ENCODE measurements around the gene TRDN.
"Not testable (repeated sequence)": the region's sequence is repeated elsewhere in the genome, so short reads cannot be mapped to it uniquely, and the experiment has no call there.

TRDN gene

DNA sequence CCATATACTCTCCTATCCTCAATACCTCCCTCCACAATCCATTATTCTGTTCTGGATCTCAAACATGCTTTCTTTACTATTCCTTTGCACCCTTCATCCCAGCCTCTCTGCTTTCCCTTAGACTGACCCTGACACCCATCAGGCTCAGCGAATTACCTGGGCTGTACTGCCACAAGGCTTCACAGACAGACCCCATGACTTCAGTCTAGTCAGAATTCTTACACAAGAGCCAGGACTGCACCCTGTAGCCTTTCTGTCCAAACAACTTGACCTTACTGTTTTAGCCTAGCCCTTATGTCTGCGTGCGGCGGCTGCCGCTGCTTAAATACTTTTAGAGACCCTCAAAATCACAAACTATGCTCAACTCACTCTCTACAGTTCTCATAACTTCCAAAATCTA is 76.9 kb downstream of the TRDN start:
- DNase-seq: not testable (repeated sequence)

DNA sequence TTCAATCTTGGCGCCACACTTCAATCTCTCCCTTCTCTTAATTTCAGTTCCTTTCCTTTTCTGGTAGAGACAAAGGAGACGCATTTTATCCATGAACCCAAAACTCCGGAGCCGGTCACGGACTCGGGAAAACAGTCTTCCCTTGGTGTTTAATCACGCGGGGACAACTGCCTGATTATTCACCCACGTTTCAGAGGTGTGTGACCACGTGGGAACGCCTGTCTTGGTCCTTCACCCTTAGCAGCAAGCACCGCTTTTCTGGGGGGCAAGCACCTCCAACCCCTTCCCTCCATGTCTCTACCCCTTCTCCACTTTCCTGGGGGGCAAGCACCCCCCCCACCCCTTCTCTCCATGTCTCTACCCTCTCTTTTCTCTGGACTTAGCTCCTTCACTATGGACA is 79.3 kb downstream of the TRDN start:
- not testable (repeated sequence) for DNase-seq

DNA sequence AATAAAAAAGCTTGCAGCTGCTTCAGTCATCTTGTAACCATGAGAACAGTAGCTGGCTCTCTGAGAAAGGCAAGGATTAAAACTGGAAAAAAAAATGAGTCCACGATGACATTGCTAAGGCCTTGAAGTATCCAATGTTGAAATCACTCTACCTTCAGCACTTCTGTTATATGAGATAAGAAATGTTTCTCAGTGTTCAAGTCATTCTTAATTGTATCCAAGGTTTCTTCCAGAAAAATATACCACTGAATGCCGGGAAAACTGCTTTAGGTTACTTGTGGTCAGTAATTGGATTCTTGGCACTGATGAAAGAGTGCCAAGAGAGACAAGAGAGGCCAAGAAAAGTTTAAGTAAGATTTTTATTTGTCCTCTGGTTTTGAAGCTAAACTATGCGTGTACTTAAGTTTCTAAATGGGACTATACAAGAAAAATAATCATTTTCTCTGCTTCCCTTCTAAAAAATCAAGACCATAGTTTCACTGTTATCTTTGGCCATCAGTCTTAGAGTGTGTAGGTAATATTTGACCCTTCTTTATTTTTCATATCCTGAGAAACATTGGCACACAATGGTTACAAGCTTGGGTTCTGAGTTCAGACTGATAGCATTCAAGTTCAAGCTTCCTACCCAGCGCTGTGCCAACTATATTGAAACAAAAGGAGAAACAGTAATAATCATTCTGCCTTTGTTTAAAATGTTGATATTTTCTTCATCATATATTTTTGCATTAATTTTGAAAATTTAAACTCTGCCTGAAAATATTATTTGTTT is 84.6 kb downstream of the TRDN start:
- DNase-seq: no peak

DNA sequence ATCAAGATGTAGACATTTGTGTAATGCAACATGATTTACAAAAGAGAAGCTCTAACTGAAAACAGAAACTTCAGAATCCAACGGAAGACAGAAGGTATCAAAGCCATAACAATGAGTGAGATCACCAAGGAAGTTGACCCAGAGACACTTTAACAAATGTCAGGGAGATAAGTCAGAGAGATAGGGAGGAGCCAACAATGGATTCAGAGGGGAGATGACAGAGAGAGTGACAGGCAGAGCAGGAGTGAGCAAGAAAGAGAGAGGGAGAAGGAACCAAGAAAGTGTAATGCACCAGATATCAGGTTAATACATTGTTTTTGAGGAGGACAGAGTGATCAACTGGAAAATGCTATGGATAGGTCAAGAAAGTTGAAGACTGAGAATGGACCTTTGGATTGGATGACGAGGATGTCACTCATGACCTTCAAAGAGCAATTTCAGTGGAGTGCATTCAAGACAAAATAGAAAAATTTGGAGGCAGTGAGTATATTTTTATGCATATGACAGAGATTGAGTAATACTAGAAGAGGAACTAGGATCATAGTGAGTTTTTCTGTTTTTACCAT is 86.6 kb downstream of the TRDN start:
- DNase-seq: no peak

DNA sequence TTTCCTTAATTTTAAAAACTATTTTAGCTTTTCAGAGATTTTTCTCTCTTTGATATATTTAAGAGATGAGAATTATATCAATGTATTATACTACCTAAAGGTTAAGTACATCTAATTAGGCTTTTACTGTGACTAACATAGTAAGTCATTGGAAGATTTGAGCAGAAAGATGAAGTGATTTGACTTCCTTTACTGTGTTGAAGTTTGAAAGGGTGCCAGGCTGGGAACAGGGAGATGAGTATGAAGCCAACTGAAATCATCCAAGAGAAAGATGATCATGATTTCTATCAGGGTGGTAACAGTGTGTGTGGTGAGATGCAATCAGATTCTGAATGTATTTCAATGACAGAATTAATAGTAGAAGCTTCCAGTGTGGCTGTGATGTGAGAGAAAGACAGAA is 87.3 kb downstream of the TRDN start:
- DNase-seq: no peak

GRCh38 chr6:123547216-123547978 is 89.4 kb downstream of the TRDN start:
- DNase-seq: no peak

- DNase-seq: no peak
Measured at GRCh38 chr6:123546537-123546936, 90.2 kb downstream of the TRDN start.

- DNase-seq: no peak
Measured at GRCh38 chr6:123541462-123541861, 95.3 kb downstream of the TRDN start.

DNA sequence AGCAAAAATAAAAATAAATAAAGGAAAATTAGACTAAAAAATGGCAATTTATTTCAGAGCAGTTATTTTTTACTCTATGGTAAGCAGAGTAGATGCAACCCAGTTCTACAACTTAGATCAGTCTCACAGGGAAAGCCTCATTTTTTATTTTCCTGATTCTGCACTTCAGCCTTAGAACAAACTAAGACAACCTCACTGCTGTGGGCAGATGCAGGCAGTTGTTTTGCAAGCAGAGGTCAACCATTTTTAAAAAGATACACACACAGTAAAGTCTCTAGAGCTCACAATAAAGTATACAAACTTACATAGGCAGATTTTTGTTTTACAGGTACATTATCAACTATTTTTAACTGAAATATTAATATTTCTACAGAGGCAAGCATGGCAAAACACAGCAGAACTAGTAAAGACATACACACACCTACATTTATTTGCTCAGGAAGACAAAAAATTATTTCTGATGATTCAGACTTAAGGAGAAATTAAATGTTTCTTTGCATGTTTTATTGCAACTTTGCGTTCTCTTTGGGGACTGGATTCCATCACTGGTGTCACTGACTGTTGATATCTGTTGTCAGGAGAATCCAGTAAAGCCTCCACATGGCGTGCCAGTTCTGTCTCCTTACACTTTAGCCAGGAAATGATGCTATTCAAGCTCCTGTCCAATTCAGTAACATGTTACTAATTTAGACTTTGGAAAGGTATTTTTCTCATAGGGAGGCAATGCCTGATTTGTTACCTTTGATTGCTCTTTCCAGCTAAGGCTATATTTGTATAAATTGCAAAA is 102.7 kb downstream of the TRDN start:
- no peak for DNase-seq

GRCh38 chr6:123529843-123530242 is 106.9 kb downstream of the TRDN start:
- DNase-seq: no peak

GRCh38 chr6:123529058-123529457 is 107.7 kb downstream of the TRDN start:
- DNase-seq: no peak

DNA sequence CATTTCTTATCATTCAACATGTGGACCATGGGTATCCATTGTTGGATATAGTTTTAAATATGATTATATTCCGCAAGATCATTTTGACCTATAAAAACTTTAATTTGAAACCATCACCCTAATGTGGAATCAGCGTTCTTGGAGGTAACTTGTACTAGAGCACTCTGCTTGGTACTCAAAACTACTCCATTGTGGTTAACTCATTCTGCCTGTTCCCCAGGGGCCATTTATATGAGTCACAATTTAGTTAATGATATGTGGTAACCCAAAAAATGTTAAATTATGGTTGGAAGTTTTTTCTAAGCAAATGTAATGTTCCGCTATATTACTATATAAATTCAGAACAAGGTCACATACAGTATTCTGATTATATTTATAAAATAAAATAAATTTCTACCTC is 109.3 kb downstream of the TRDN start:
- no peak for DNase-seq

DNA sequence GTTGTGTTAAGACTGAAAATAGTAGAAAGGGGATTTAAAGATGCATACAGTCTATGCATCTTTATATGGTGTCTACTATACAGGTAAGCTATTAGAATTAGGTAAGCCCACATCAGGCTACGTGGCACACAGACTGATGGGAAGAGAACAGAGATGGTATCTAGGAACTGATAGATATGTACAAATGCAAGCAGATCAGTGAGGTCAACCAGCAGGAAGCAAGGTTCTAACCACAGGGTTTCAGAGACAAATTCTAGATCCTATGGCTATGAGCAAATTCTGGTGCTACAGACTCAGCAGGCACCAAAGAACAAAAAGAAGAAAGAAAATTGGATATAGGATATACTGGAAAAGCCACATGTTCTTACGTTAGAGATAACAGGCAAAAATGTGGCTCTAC is 110.6 kb downstream of the TRDN start:
- DNase-seq: no peak

DNA sequence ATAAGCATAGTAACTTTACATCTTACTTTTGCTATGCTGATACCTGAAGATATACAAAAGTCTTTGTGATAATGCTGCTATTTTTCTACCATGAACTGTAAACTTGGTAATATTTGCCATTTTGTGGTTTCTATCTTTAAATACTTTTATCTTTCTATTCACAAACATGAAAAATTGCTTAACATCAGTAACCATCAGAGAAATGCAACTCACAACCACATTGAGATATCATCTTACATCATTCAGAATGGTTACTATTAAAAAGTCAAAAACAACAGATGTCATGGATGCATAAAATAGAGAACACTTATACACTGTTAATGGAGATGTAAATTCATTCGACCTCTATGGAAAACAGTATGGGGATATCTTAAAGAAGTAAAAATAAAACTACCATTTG is 112.0 kb downstream of the TRDN start:
- no peak for DNase-seq

- no peak for DNase-seq
Measured at GRCh38 chr6:123520217-123520616, 116.5 kb downstream of the TRDN start.

DNA sequence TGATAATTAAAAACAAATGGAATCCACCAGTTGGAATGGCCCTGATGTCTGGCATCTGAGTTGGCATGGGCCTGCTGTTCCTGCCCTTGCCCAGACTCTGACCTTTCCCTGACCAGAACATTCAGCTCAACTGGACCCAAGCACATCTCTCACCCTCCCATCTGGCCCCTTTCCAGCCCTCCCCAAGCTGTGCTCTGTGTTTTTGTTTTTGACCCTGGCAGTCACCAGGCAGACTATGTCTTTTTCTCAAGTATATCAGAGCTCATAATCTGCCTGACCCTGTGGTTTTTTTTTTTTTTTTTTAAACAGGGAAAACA is 117.6 kb downstream of the TRDN start:
- no peak for DNase-seq

GRCh38 chr6:123518441-123519188 is 118.1 kb downstream of the TRDN start:
- DNase-seq: no peak

DNA sequence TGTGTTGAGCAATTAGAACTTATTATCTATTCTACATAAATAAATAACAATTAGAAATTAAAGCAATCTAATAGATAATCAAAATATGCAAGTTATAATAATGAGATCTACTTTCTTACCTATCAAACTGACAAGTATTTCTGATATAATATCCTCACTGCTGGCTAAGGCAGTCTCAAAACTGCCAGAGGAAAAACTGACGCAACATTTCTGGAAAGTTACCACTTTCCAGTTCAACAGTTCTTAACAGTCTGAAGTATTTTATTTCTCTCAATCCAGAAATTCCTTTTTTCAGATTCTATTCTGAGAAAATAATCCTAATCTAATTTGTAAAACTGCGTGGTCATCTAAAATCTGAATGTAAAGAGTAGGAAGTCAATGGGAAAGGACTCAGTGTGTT is 121.0 kb downstream of the TRDN start:
- no peak for DNase-seq

- no peak for DNase-seq
Measured at GRCh38 chr6:123509112-123509511, 127.6 kb downstream of the TRDN start.

GRCh38 chr6:123508290-123508689 is 128.5 kb downstream of the TRDN start:
- DNase-seq: no peak

DNA sequence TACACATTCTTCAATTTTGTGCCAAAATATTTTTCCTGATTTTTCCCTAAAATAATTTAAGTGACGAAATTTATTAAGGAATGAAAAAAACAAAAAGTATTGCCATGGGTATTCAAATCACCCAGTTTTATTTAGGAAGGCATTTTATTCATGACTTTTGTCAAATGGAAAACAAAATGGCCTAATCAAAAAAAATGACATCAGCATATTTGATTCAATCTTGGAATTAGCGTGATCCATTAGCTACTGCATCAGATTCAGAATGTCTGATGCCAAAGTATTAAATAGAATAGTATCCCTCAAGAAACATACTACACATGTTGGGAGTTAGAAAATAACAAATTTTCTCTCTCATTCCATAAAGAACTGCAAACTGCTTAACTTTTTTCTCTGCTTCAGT is 129.2 kb downstream of the TRDN start:
- DNase-seq: no peak

DNA sequence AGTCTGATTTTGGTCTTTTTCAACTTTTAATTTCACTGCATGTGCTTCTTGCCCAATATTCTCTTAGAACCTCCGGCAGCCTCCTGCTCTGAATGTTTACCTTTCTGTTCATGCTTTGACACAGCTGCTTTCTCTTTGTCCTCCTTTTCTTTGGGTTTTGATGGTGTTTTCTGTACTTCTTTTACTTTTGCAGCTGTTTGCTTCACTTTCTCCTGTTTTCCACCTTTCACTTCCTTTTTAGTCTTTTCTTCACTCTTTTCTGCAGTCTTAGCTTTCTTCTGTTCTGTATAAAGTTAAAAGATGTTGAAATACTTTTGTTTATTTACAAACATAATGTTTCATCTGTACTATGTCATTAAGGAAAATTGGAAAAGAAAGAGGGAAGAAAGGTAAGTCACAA is 133.1 kb downstream of the TRDN start:
- DNase-seq: no peak

- no peak for DNase-seq
Measured at GRCh38 chr6:123497025-123497424, 139.7 kb downstream of the TRDN start.
